Measurements from ENCODE around the gene ANAPC5. TPM values are rescaled to one million over a fixed set of nuclear protein-coding genes. Genes with fewer than 3 reads are reported as not detected.
"Not testable (repeated sequence)": the region's sequence is repeated elsewhere in the genome, so short reads cannot be mapped to it uniquely, and the experiment has no call there.

Gene ANAPC5
- total RNA-seq, 1 experiment from 2014 or later = 153 TPM

DNA sequence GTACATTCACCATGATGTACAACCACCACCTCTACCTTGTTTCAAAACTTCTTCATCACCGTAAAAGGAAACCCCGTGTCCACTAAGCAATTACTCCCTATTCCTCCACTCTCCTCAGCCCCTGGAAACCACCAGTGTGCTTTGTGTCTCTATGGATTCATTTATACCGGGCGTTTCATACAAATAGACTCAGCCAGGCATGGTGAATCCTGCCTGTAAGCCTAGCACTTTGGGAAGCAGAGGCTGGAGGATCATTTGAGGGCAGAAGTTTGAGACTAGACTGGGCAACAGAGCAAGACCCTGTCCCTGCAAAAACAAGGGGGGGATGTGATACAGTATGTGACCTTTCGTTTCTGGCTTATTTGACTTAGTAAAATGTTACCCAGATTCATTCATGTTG, 26.5 kb upstream of the ANAPC5 start:
- Mint-ChIP-seq H3K4me3 (ENCODE audit: low read depth, unreplicated experiment) (no peak overlapping the region), H3K9me3 (ENCODE audit: low read depth, unreplicated experiment) (no peaks in the 10 kb centered on the region), H3K27ac (ENCODE audit: unreplicated experiment) (no peak overlapping the region), H3K27me3 (ENCODE audit: unreplicated experiment) (no peaks in the 10 kb centered on the region), H3K4me1 (ENCODE audit: low read depth, unreplicated experiment) (peaks cover 10% of the 10 kb centered on the region), H3K36me3 (ENCODE audit: insufficient read depth, unreplicated experiment) (no peaks in the 10 kb centered on the region)
- no peak for DNase-seq
- CTCF ChIA-PET = interaction anchor here (1.4 to 1.6 kb wide), 2 partner anchors 15 to 20 kb away, joined by 4 to 5 read pairs; no protein-coding TSS in a partner anchor
- intact Hi-C loops (cut with micrococcal nuclease; ENCODE audit: unreplicated experiment) = no loop called here
- no TSS peak for BruUV-seq (replicated peaks)
- TF ChIP-seq, protein P1, sequence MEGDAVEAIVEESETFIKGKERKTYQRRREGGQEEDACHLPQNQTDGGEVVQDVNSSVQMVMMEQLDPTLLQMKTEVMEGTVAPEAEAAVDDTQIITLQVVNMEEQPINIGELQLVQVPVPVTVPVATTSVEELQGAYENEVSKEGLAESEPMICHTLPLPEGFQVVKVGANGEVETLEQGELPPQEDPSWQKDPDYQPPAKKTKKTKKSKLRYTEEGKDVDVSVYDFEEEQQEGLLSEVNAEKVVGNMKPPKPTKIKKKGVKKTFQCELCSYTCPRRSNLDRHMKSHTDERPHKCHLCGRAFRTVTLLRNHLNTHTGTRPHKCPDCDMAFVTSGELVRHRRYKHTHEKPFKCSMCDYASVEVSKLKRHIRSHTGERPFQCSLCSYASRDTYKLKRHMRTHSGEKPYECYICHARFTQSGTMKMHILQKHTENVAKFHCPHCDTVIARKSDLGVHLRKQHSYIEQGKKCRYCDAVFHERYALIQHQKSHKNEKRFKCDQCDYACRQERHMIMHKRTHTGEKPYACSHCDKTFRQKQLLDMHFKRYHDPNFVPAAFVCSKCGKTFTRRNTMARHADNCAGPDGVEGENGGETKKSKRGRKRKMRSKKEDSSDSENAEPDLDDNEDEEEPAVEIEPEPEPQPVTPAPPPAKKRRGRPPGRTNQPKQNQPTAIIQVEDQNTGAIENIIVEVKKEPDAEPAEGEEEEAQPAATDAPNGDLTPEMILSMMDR (IDR thresholded peaks at IDR 0.05; ENCODE audit: unreplicated experiment) = no peak

DNA sequence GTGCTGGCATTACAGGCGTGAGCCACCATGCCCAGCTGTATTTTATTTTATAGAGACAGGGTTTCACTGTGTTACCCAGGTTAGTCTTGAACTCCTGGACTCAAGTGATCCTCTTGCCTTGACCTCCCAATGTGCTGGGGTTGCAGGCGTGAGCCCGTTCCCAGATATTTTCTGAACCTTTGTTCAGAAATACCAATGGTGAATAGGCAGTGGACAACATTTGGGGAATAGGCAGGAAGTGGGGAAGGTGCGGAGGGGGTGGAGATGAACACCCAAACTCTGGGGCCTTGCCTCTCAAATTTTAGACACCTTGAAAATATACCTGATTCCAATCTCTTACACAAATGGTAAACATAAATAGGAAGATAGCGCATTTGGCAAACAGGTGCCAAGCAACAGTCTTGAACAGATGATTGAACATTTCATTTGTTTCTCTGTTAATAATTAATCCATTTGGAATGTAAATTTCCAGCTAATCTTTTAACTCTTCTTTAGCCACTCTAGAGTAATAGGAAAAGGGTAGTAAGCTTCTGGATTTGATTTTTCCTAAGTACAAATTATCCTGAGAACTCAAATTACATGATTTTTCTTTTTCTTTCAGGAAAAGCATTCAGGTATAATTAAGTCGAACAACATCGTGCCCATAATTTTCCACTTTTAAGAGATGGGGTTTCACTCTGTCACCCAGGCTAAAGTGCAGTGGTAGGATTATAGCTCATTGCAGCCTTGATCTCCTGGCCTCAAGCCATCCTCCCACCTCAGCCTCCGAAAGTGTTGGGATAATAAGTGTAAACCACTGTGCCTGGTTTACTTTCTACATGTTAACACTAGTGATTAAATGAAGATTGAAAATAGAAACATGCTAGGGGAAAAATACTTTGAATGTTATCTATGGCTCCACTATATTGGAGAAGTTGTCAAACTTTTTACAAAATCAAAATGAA, 24.8 kb upstream of the ANAPC5 start:
- BruUV-seq (replicated peaks) = no TSS peak
- no peaks in the 10 kb centered on the region for H3K36me3 Mint-ChIP-seq (ENCODE audit: insufficient read depth, unreplicated experiment)
- no peak overlapping the region for H3K4me3 Mint-ChIP-seq (ENCODE audit: low read depth, unreplicated experiment)
- H3K4me1 Mint-ChIP-seq (ENCODE audit: low read depth, unreplicated experiment) = peaks cover 10% of the 10 kb centered on the region
- intact Hi-C loops (cut with micrococcal nuclease; ENCODE audit: unreplicated experiment) = no loop called here
- no peak overlapping the region for H3K27ac Mint-ChIP-seq (ENCODE audit: unreplicated experiment)
- H3K9me3 Mint-ChIP-seq (ENCODE audit: low read depth, unreplicated experiment) = no peaks in the 10 kb centered on the region
- DNase-seq = no peak
- CTCF ChIA-PET = interaction anchor here (0.8 to 1.6 kb wide), 4 partner anchors 12 to 25 kb away, joined by 3 to 5 read pairs (median 4); no protein-coding TSS in a partner anchor
- TF ChIP-seq, protein P1 (IDR thresholded peaks at IDR 0.05; ENCODE audit: unreplicated experiment) = no peak
- H3K27me3 Mint-ChIP-seq (ENCODE audit: unreplicated experiment) = no peaks in the 10 kb centered on the region

DNA sequence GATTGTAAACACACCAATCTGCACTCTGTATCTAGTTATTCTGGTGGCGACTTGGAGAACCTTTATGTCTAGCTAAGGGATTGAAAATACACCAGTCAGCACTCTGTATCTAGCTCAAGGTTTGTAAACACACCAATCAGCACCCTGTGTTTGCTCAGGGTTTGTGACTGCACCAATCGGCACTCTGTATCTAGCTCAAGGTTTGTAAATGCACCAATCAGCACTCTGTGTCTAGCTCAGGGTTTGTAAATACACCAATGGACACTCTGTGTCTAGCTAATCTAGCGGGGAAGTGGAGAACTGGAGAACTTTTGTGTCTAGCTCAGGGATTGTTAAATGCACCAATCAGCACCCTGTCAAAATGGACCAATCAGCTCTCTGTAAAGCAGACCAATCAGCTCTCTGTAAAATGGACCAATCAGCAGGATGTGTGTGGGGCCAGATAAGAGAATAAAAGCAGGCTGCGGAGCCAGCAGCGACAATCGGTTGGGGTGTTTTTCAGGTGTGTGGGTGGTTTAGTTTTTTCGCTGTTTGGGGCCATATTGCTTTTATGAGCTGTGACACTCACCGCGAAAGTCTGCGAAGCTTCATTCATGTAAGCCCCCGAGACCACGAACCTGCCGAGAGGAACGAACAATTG, 22.9 kb upstream of the ANAPC5 start:
- H3K4me3 Mint-ChIP-seq (ENCODE audit: low read depth, unreplicated experiment); H3K27me3 Mint-ChIP-seq (ENCODE audit: unreplicated experiment); H3K36me3 Mint-ChIP-seq (ENCODE audit: insufficient read depth, unreplicated experiment); BruUV-seq (replicated peaks); intact Hi-C loops (cut with micrococcal nuclease; ENCODE audit: unreplicated experiment); H3K9me3 Mint-ChIP-seq (ENCODE audit: low read depth, unreplicated experiment); H3K27ac Mint-ChIP-seq (ENCODE audit: unreplicated experiment); DNase-seq: not testable (repeated sequence)
- CTCF ChIA-PET = interaction anchor here (0.6 kb wide), 1 partner anchor 56 kb away, joined by 7 read pairs; no protein-coding TSS in a partner anchor
- peaks cover 10% of the 10 kb centered on the region for H3K4me1 Mint-ChIP-seq (ENCODE audit: low read depth, unreplicated experiment)

DNA sequence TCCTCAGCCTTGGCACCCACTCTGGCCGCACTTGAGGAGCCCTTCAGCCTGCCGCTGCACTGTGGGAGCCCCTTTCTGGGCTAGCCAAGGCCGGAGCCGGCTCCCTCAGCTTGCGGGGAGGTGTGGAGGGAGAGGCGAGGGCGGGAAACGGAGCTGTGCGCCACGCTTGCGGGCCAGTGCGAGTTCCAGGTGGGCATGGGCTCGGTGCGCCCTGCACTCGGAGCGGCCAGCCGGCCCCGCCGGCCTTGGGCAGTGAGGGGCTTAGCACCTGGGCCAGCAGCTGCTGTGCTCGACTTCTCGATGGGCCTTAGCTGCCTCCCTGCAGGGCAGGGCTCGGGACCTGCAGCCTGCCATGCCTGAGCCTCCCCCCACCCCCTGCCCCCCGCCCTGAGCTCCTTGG, 22.1 kb upstream of the ANAPC5 start:
- intact Hi-C loops (cut with micrococcal nuclease; ENCODE audit: unreplicated experiment); BruUV-seq (replicated peaks); H3K27ac Mint-ChIP-seq (ENCODE audit: unreplicated experiment); H3K36me3 Mint-ChIP-seq (ENCODE audit: insufficient read depth, unreplicated experiment); CTCF ChIA-PET; H3K4me3 Mint-ChIP-seq (ENCODE audit: low read depth, unreplicated experiment); DNase-seq; H3K27me3 Mint-ChIP-seq (ENCODE audit: unreplicated experiment); H3K9me3 Mint-ChIP-seq (ENCODE audit: low read depth, unreplicated experiment): not testable (repeated sequence)
- peaks cover 10% of the 10 kb centered on the region for H3K4me1 Mint-ChIP-seq (ENCODE audit: low read depth, unreplicated experiment)

DNA sequence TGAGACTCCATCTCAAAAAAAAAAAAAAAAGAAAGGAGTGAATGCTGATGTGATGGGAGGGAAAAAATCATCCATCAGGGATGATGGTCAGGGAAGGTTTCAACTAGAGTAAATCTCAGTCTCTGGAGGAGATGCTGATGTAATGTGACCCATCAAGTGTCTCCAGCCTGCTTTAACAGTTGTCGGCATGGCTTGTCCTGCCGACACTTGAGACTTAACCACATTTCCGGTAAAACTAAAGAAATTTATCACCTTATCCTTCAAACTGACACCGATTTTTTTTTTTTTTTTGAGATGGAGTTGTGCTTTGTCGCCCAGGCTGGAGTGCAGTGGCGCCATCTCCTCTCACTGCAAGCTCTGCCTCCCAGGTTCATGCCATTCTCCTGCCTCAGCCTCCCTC, 21.5 kb upstream of the ANAPC5 start:
- no peak overlapping the region for H3K27ac Mint-ChIP-seq (ENCODE audit: unreplicated experiment)
- DNase-seq = no peak
- no peaks in the 10 kb centered on the region for H3K36me3 Mint-ChIP-seq (ENCODE audit: insufficient read depth, unreplicated experiment)
- no peak overlapping the region for H3K4me3 Mint-ChIP-seq (ENCODE audit: low read depth, unreplicated experiment)
- H3K4me1 Mint-ChIP-seq (ENCODE audit: low read depth, unreplicated experiment) = peaks cover 10% of the 10 kb centered on the region
- no peaks in the 10 kb centered on the region for H3K9me3 Mint-ChIP-seq (ENCODE audit: low read depth, unreplicated experiment)
- TF ChIP-seq, protein P1 (IDR thresholded peaks at IDR 0.05; ENCODE audit: unreplicated experiment) = no peak
- CTCF ChIA-PET = no interaction called here
- intact Hi-C loops (cut with micrococcal nuclease; ENCODE audit: unreplicated experiment) = no loop called here
- no TSS peak for BruUV-seq (replicated peaks)
- H3K27me3 Mint-ChIP-seq (ENCODE audit: unreplicated experiment) = no peaks in the 10 kb centered on the region

Measured in Calu3 (cell line).